Breast epithelium (tissue), 4 donors: ENCODE data around the gene VCL. TPM values are rescaled to one million over a fixed set of nuclear protein-coding genes. Genes with fewer than 3 reads are reported as not detected.

Experiments used
- DNase-seq, 2 donors: peaks; one replicate each; pipeline ENCODE4 v3.0.0-alpha.2; 2019; ENCODE audit warnings: low spot score in 2 of 2
- H3K27ac ChIP-seq, 2 donors: fragments of 200-600 bp; sonication (generic) in 1 of 2; one replicate each; pipeline ENCODE4 v1.5.1; 2016 to 2019; ENCODE audit warnings: mild to moderate bottlenecking in 1 of 2
- H3K27me3 ChIP-seq, 2 donors: fragments of 200-600 bp; sonication (generic) in 1 of 2; one replicate each; pipeline versions ENCODE4 v1.5.1 to v1.6.0; 2017 to 2019; ENCODE audit warnings: control low read depth in 1 of 2, mild to moderate bottlenecking in 1 of 2
- H3K36me3 ChIP-seq: fragments of 200-600 bp; one replicate; pipeline ENCODE4 v1.5.1; 2019
- H3K4me1 ChIP-seq, 2 donors: fragments of 200-600 bp; sonication (generic); one replicate each; pipeline ENCODE4 v1.5.1; 2016 to 2019; ENCODE audit warnings: control low read depth in 1 of 2
- H3K4me3 ChIP-seq, 3 donors: fragments of 200-600 bp; sonication (generic); 1 replicate in 2 of 3; 2 replicates in 1 of 3; pipeline ENCODE4 v1.5.1; 2016 to 2019; ENCODE audit warnings: mild to moderate bottlenecking in 3 of 3, moderate library complexity in 2 of 3
- H3K9me3 ChIP-seq, 2 donors: fragments of 200-600 bp; sonication (generic) in 1 of 2; one replicate each; pipeline ENCODE4 v1.5.1; 2016 to 2019; ENCODE audit warnings: control low read depth in 1 of 2
- POLR2A ChIP-seq: fragments of 450-650 bp; IDR thresholded peaks from one replicate; pipeline ENCODE4 v1.6.1; 2016; ENCODE audit warnings: antibody characterized with exemption, mild to moderate bottlenecking, moderate library complexity
- POLR2AphosphoS5 ChIP-seq, 3 donors: sonication (generic); formaldehyde crosslinking; IDR thresholded peaks; one replicate each; pipeline ENCODE4 v1.6.1; 2017; ENCODE audit warnings: antibody characterized with exemption in 3 of 3
- intact Hi-C: fragments of 100-400 bp; cut with DNase I; formaldehyde crosslinking; loops from one replicate; pipeline ENCODE4 v1.15.1; 2023; ENCODE audit warnings: low total_unique reads
- total RNA-seq, 3 donors: library from RNA; depleted of rRNA; stranded (reverse); fragments of >200 nt; gene quantifications; one replicate each; pipeline ENCODE4 v1.1.0, GENCODE V29; 2016
- TF ChIP-seq, protein P1 (sequence below), 3 donors: fragments of 450-650 bp; IDR thresholded peaks; one replicate each; pipeline ENCODE4 v1.5.1; 2016 to 2017; ENCODE audit warnings: antibody characterized with exemption in 3 of 3, mild to moderate bottlenecking in 3 of 3, moderate library complexity in 3 of 3

VCL gene
- total RNA-seq, 3 donors from 2014 or later, result 73.1 to 95.0 (median 77.6) TPM

DNA sequence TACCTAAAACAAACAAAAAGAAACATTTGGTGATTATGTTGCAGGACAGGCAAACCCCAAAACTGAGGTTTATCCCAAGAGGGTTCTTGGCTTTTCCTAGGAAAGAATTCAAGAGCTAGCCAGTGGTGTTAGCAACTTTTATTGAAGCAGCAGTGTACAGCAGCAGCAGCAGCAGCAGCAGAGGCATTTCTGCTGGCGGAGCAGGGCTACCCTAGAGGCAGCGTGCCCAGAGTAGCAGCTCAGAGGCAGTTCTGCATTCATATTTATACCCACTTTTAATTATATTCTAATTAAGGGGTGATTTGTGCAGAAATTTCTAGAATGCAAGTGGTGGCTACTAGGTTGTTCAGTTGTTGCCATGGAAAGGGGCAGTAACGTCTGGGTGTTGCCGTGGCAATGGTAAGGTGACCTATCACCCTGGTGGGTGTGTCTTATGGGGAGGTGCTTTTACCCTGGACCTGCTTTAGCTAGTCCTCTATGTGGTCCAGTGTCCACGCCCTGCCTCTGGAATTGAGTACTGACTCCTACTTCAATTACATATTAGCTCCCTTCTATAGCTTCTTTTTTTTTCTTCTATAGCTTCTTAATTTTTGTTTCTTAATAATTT, 53.9 kb downstream of the VCL start:
- intact Hi-C loops, result no loop called here
- Histone ChIP-seq H3K36me3 (no peaks in the 10 kb centered on the region), H3K4me3 (no peak overlapping the region), H3K9me3 (no peaks in the 10 kb centered on the region), H3K27ac (no peak overlapping the region), H3K27me3 (no peaks in the 10 kb centered on the region), H3K4me1 (no peaks in the 10 kb centered on the region)
- TF ChIP-seq POLR2A, result no peak
- no peak for TF ChIP-seq POLR2AphosphoS5 (IDR thresholded peaks at IDR 0.05)
- no peak for DNase-seq

DNA sequence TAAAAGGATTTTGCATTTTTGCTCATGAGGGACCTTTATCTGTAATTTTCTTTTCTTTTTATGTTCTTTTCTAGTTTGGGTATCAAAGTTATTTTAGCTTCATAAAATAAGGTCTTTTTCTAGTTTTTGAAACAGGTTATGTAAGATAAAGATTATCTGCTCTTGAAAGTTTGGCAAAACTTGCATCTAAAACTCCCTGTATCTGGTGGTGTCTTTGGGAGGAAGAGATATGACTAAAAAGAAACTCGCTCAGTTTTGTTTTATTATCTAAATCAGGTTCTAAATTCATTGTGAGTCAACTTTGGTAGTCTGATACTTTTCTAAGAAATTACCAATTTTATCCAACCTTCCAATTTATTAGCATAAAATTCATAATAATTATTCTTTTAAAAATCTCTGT, 55.1 kb downstream of the VCL start:
- DNase-seq, result no peak
- Histone ChIP-seq H3K9me3 (no peaks in the 10 kb centered on the region), H3K27ac (no peak overlapping the region), H3K36me3 (no peaks in the 10 kb centered on the region), H3K4me1 (no peaks in the 10 kb centered on the region), H3K27me3 (no peaks in the 10 kb centered on the region), H3K4me3 (no peak overlapping the region)
- intact Hi-C loops, result no loop called here
- TF ChIP-seq POLR2AphosphoS5 (IDR thresholded peaks at IDR 0.05) (no peak), POLR2A (no peak)
- TF ChIP-seq, protein P1, sequence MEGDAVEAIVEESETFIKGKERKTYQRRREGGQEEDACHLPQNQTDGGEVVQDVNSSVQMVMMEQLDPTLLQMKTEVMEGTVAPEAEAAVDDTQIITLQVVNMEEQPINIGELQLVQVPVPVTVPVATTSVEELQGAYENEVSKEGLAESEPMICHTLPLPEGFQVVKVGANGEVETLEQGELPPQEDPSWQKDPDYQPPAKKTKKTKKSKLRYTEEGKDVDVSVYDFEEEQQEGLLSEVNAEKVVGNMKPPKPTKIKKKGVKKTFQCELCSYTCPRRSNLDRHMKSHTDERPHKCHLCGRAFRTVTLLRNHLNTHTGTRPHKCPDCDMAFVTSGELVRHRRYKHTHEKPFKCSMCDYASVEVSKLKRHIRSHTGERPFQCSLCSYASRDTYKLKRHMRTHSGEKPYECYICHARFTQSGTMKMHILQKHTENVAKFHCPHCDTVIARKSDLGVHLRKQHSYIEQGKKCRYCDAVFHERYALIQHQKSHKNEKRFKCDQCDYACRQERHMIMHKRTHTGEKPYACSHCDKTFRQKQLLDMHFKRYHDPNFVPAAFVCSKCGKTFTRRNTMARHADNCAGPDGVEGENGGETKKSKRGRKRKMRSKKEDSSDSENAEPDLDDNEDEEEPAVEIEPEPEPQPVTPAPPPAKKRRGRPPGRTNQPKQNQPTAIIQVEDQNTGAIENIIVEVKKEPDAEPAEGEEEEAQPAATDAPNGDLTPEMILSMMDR (IDR thresholded peaks at IDR 0.05), result no peak

DNA sequence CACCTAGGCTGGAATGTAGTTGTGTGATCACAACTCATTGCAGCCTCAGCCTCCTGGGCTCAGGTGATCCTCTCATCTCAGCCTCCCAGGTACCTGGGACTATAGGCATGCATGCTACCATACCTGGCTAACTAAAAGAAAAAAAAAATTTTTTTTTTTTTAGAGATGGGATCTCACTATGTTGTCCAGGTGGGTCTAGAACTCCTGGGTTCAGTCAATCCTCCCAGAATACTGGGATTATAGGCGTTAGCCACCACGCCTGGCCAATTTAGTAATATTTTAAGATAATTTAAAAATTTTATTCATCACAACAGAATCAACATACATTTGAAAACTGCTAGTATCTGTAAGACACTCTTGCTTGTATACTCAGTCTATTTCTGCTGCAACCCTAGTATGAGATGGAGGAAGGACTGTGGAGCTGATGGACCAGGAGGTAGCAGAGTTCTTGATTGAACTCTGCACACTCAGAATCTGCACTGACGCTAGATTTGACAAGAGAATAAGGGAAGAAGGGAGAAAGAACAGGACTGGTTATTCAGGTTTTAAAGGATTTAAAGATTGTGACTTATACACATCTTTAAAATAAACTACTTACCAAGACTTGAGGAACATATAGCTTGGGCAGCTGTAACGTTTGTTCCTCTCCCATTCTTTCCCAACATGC, 57.6 kb downstream of the VCL start:
- no peaks in the 10 kb centered on the region for H3K27me3 ChIP-seq
- TF ChIP-seq, protein P1 (IDR thresholded peaks at IDR 0.05), result no peak
- TF ChIP-seq POLR2A, result no peak
- no peak for TF ChIP-seq POLR2AphosphoS5 (IDR thresholded peaks at IDR 0.05)
- H3K36me3 ChIP-seq, result no peaks in the 10 kb centered on the region
- no peak overlapping the region for H3K4me3 ChIP-seq
- no peak overlapping the region for H3K27ac ChIP-seq
- no peaks in the 10 kb centered on the region for H3K4me1 ChIP-seq
- no peaks in the 10 kb centered on the region for H3K9me3 ChIP-seq
- intact Hi-C loops, result no loop called here
- DNase-seq, result no peak

DNA sequence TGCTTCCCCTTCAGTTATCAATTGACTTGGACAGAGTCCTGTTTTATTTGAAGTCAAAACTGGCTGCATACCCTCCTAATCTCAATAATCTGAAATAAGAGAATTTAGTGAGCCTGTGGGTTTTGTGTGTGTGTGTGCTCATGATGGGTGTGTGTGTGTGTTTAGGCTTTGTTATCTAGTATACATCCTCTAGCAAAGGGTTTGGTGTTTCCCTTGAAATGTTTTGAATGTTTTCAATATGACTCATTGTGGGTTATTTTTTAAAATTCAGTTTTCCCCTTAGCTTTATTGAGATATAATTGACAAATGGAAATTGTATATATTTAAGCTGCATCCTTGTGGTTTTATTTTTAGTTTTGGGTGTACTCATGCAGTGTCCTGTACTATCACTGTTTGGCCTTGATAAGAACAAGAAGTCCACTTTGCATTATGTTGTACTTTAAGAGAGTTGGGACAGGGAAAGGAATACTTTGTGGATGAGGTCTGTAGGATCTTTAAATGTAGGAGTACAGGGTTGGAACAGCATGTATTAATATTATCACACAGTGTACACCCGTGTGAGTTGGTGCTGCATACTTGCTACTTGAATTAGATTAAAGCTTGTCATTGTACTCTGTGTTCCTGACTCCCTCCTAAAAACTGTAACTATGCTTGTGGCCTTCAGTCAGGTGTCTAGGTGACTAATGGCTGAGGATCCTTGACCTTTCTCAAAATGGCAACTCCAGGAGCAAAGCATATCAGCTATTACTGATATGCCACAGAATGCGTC, 58.3 kb downstream of the VCL start:
- TF ChIP-seq POLR2A (no peak), POLR2AphosphoS5 (IDR thresholded peaks at IDR 0.05) (no peak)
- TF ChIP-seq, protein P1 (IDR thresholded peaks at IDR 0.05), result no peak
- Histone ChIP-seq H3K4me1 (no peaks in the 10 kb centered on the region), H3K9me3 (no peaks in the 10 kb centered on the region), H3K27me3 (no peaks in the 10 kb centered on the region), H3K36me3 (no peaks in the 10 kb centered on the region), H3K4me3 (no peak overlapping the region), H3K27ac (no peak overlapping the region)
- intact Hi-C loops, result no loop called here
- no peak for DNase-seq

DNA sequence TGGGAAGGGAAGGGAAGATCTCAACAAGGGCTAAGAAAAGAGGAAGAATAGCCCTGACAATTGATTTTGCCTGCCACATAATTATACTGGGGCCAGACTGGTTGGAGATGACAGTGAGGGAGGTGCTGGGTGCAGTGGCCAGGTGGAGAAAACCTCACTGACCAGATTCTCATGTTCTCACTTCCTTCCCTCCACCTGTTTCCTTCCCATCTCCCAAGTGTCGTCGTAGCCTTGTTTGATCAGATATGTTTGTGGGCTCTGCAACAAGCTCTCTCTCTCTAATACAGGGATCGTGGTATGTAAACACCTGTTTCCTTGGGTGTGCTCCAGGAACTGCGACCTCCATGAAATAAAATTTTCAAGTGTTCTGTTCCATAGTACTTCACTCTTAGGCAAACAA, 60.2 kb downstream of the VCL start:
- H3K36me3 ChIP-seq, result no peaks in the 10 kb centered on the region
- intact Hi-C loops, result no loop called here
- H3K4me3 ChIP-seq, result no peak overlapping the region
- peaks cover 0 to under 1% of the 10 kb centered on the region in 2 donors for H3K9me3 ChIP-seq
- no peak for DNase-seq
- no peaks in the 10 kb centered on the region for H3K4me1 ChIP-seq
- H3K27ac ChIP-seq, result no peak overlapping the region
- no peaks in the 10 kb centered on the region for H3K27me3 ChIP-seq
- TF ChIP-seq POLR2AphosphoS5 (IDR thresholded peaks at IDR 0.05) (no peak), POLR2A (no peak)
- TF ChIP-seq, protein P1 (IDR thresholded peaks at IDR 0.05), result no peak
